Liver (tissue), 9 donors: ENCODE data around the gene ERGIC1. TPM values are rescaled to one million over a fixed set of nuclear protein-coding genes. Genes with fewer than 3 reads are reported as not detected.
"Not testable (repeated sequence)": the region's sequence is repeated elsewhere in the genome, so short reads cannot be mapped to it uniquely, and the experiment has no call there.

Source experiments
- DNase-seq: peaks from one replicate; pipeline ENCODE4 v3.0.0-alpha.2; 2017; ENCODE audit warnings: low spot score
- H3K27ac ChIP-seq, 2 donors: one replicate each; pipeline ENCODE4 v1.7.0; 2013; ENCODE audit warnings: inconsistent platforms in 2 of 2, low read length in 2 of 2, control low read depth in 1 of 2, low read depth in 1 of 2, mild to moderate bottlenecking in 1 of 2
- H3K27me3 ChIP-seq, 4 donors: one replicate each; pipeline versions ENCODE4 v1.6.1 to v1.7.0; 2013; ENCODE audit warnings: low read length in 3 of 4, inconsistent platforms in 1 of 4, mild to moderate bottlenecking in 1 of 4, moderate library complexity in 1 of 4; ENCODE audit not compliant: control insufficient read depth in 4 of 4, insufficient read depth in 4 of 4
- H3K36me3 ChIP-seq, 4 donors: one replicate each; pipeline versions ENCODE4 v1.6.1 to v1.7.0; 2013; ENCODE audit warnings: low read length in 3 of 4, mild to moderate bottlenecking in 3 of 4, low read depth in 1 of 4, moderate library complexity in 1 of 4; ENCODE audit not compliant: control insufficient read depth in 4 of 4, insufficient read depth in 3 of 4
- H3K4me1 ChIP-seq, 4 donors: one replicate each; pipeline versions ENCODE4 v1.6.1 to v1.7.0; 2013; ENCODE audit warnings: low read length in 3 of 4, mild to moderate bottlenecking in 3 of 4, moderate library complexity in 1 of 4; ENCODE audit not compliant: control insufficient read depth in 4 of 4, insufficient read depth in 4 of 4
- H3K4me3 ChIP-seq, 3 donors: one replicate each; pipeline versions ENCODE4 v1.6.1 to v1.7.0; 2013; ENCODE audit warnings: low read length in 3 of 3, control low read depth in 1 of 3, low read depth in 1 of 3, mild to moderate bottlenecking in 1 of 3
- H3K9ac ChIP-seq, 2 donors: one replicate each; pipeline ENCODE4 v1.7.0; 2013; ENCODE audit warnings: low read length in 2 of 2, mild to moderate bottlenecking in 2 of 2, moderate library complexity in 2 of 2, control low read depth in 1 of 2, low read depth in 1 of 2
- H3K9me3 ChIP-seq, 4 donors: one replicate each; pipeline versions ENCODE4 v1.6.1 to v1.7.0; 2013; ENCODE audit warnings: low read length in 3 of 4; ENCODE audit not compliant: control insufficient read depth in 4 of 4
- FOXA1 ChIP-seq: IDR thresholded peaks from 2 replicates; pipeline ENCODE4 v1.6.1; 2016; ENCODE audit warnings: antibody characterized with exemption
- HNF4A ChIP-seq, 2 donors: conservative IDR thresholded peaks; 2 replicates each; pipeline ENCODE4 v1.6.1; 2016; ENCODE audit warnings: antibody characterized with exemption in 2 of 2, mild to moderate bottlenecking in 2 of 2
- MAX ChIP-seq: IDR thresholded peaks from 2 replicates; pipeline ENCODE4 v1.6.1; 2016; ENCODE audit warnings: antibody characterized with exemption
- NR2F2 ChIP-seq: IDR thresholded peaks from 2 replicates; pipeline ENCODE4 v1.6.1; 2016; ENCODE audit warnings: antibody characterized with exemption
- RAD21 ChIP-seq, 2 donors: IDR thresholded peaks; 2 replicates each; pipeline ENCODE4 v1.6.1; 2016; ENCODE audit warnings: antibody characterized with exemption in 2 of 2, mild to moderate bottlenecking in 2 of 2
- REST ChIP-seq: IDR thresholded peaks from 2 replicates; pipeline ENCODE4 v1.6.1; 2016; ENCODE audit warnings: antibody characterized with exemption, mild to moderate bottlenecking
- RXRA ChIP-seq, 2 donors: IDR thresholded peaks; 2 replicates each; pipeline ENCODE4 v1.6.1; 2017 to 2018; ENCODE audit warnings: antibody characterized with exemption in 2 of 2, mild to moderate bottlenecking in 1 of 2
- YY1 ChIP-seq: IDR thresholded peaks from 2 replicates; pipeline ENCODE4 v1.6.1; 2016; ENCODE audit warnings: antibody characterized with exemption, mild to moderate bottlenecking
- ZBTB33 ChIP-seq: IDR thresholded peaks from 2 replicates; pipeline ENCODE4 v1.6.1; 2016; ENCODE audit warnings: antibody characterized with exemption
- WGBS: extraction: QIAGEN DNeasy Blood & Tissue Kit; methylation state at CpG from one replicate; pipeline ENCODE4 v1.1.7; 2013; 5-methylcytosine and 5-hydroxymethylcytosine counted together
- polyA plus RNA-seq, 2 donors: library from polyadenylated mRNA; stranded (reverse) in 1 of 2; unstranded in 1 of 2; fragments of 200-250 nt in 1 of 2; fragments of >200 nt in 1 of 2; fragmentation: Nextera tagmentation in 1 of 2; extraction: Ambion mirVana in 1 of 2; gene quantifications; one replicate each; pipeline versions ENCODE4 v1.2.1 to v1.2.3, GENCODE V29; 2013 to 2015
- total RNA-seq, 2 donors: library from RNA; depleted of rRNA; stranded (reverse); fragments of >200 nt; gene quantifications; one replicate each; pipeline ENCODE4 v1.2.3, GENCODE V29; 2014
- donor health status: healthy.
- donor health status: healthy.
- donor health status: healthy.
- donor health status: healthy.
- donor health status: healthy.

Gene ERGIC1
- total and polyA plus RNA-seq, 4 donors, result 45.4 to 155 (median 101) TPM

GRCh38 chr5:172896465-172896864, 62.4 kb downstream of the ERGIC1 start:
- no peaks in the 10 kb centered on the region for H3K27me3 ChIP-seq
- H3K4me3 ChIP-seq, result peak overlapping the region in 1 of 3 donors; percentile 33
- H3K36me3 ChIP-seq, result peaks cover 0 to 2% (median 0%) of the 10 kb centered on the region in 4 donors
- 39% methylated on average over 7 of the region's 7 CpGs for WGBS
- H3K27ac ChIP-seq, result peak overlapping the region; percentile 87 to 96
- no peaks in the 10 kb centered on the region for H3K9me3 ChIP-seq
- peaks cover 21 to 77% (median 55%) of the 10 kb centered on the region in 4 donors for H3K4me1 ChIP-seq
- peak overlapping the region; percentile 18 to 60 for H3K9ac ChIP-seq
- no peak for TF ChIP-seq NR2F2
- TF ChIP-seq RXRA (IDR thresholded peaks at IDR 0.05), result peak in 1 of 2 donors; percentile 75
- TF ChIP-seq ZBTB33, result peak; percentile 15
- TF ChIP-seq FOXA1, result no peak
- TF ChIP-seq YY1, result peak; percentile 16
- TF ChIP-seq MAX, result peak; percentile 34
- TF ChIP-seq REST, result peak; percentile 28
- peak; percentile 32 to 74 for TF ChIP-seq HNF4A (conservative IDR thresholded peaks at IDR 0.05)
- no peak for DNase-seq

GRCh38 chr5:172897067-172897466, 63.0 kb downstream of the ERGIC1 start:
- not testable (repeated sequence) for H3K36me3 ChIP-seq, DNase-seq, H3K27me3 ChIP-seq, H3K9me3 ChIP-seq
- 94% methylated on average over 7 of the region's 7 CpGs for whole genome bisulfite sequencing
- Histone ChIP-seq H3K27ac (peak overlapping the region; percentile 87 to 96), H3K4me3 (peak overlapping the region in 1 of 3 donors; percentile 33), H3K9ac (peak overlapping the region; percentile 12 to 60), H3K4me1 (peaks cover 25 to 78% (median 56%) of the 10 kb centered on the region in 4 donors)

- peaks cover 29 to 79% (median 59%) of the 10 kb centered on the region in 4 donors for H3K4me1 ChIP-seq
- peaks cover 0 to 2% (median 0%) of the 10 kb centered on the region in 4 donors for H3K36me3 ChIP-seq
- peak in 1 of 2 donors; percentile 4 for TF ChIP-seq RAD21 (IDR thresholded peaks at IDR 0.05)
- no peak for TF ChIP-seq FOXA1
- no peak for TF ChIP-seq HNF4A (conservative IDR thresholded peaks at IDR 0.05)
- H3K9ac ChIP-seq, result peak overlapping the region; percentile 12 to 13
- no peak overlapping the region for H3K4me3 ChIP-seq
- H3K9me3 ChIP-seq, result no peaks in the 10 kb centered on the region
- no peaks in the 10 kb centered on the region for H3K27me3 ChIP-seq
- no peak for DNase-seq
- WGBS, result 73% methylated on average over 16 of the region's 16 CpGs
- peak overlapping the region; percentile 87 to 96 for H3K27ac ChIP-seq
Observed at GRCh38 chr5:172897481-172898217, 63.6 kb downstream of the ERGIC1 start.
